Measurements from ENCODE around the gene LRP1B.

GRCh38 chr2:142040556-142040955 lies 90.3 kb downstream of the LRP1B start:
- no peak for TF ChIP-seq SP1 (CRISPR knock-in tag; conservative IDR thresholded peaks at IDR 0.05)
- TF ChIP-seq CTCF (IDR thresholded peaks at IDR 0.05): no peak
- TF ChIP-seq, protein P1, sequence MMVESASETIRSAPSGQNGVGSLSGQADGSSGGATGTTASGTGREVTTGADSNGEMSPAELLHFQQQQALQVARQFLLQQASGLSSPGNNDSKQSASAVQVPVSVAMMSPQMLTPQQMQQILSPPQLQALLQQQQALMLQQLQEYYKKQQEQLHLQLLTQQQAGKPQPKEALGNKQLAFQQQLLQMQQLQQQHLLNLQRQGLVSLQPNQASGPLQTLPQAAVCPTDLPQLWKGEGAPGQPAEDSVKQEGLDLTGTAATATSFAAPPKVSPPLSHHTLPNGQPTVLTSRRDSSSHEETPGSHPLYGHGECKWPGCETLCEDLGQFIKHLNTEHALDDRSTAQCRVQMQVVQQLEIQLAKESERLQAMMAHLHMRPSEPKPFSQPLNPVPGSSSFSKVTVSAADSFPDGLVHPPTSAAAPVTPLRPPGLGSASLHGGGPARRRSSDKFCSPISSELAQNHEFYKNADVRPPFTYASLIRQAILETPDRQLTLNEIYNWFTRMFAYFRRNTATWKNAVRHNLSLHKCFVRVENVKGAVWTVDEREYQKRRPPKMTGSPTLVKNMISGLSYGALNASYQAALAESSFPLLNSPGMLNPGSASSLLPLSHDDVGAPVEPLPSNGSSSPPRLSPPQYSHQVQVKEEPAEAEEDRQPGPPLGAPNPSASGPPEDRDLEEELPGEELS (CRISPR knock-in tag; IDR thresholded peaks at IDR 0.05): no peak
- TF ChIP-seq TEAD4 (CRISPR knock-in tag; IDR thresholded peaks at IDR 0.05): no peak
- no peak for TF ChIP-seq ZBTB43 (CRISPR knock-in tag; IDR thresholded peaks at IDR 0.05)
- no peak for TF ChIP-seq CREB1 (CRISPR knock-in tag; IDR thresholded peaks at IDR 0.05)
- no peak for TF ChIP-seq ZNF232 (CRISPR knock-in tag; IDR thresholded peaks at IDR 0.05)
- TF ChIP-seq CBFB (CRISPR knock-in tag; IDR thresholded peaks at IDR 0.05; ENCODE audit: low read depth): no peak
- no peak for TF ChIP-seq SMAD3 (CRISPR knock-in tag; IDR thresholded peaks at IDR 0.05; ENCODE audit: borderline replicate concordance)
- no peak for TF ChIP-seq JUN (CRISPR knock-in tag; IDR thresholded peaks at IDR 0.05)

All from WTC11 (cell line).